Activated CD8-positive, alpha-beta memory T cell treated with anti-CD3 and anti-CD28 coated beads, Interleukin-2, amount 50 U/mL, for 1 hour (primary cell): Measurements from ENCODE around the gene SNAPC4.
"Not testable (repeated sequence)": the region's sequence is repeated elsewhere in the genome, so short reads cannot be mapped to it uniquely, and the experiment has no call there.

Experiments
- DNase-seq: peaks from one replicate; pipeline ENCODE4 v3.0.0-alpha.2; 2020; ENCODE audit errors: extremely low read depth

The SNAPC4 gene

DNA sequence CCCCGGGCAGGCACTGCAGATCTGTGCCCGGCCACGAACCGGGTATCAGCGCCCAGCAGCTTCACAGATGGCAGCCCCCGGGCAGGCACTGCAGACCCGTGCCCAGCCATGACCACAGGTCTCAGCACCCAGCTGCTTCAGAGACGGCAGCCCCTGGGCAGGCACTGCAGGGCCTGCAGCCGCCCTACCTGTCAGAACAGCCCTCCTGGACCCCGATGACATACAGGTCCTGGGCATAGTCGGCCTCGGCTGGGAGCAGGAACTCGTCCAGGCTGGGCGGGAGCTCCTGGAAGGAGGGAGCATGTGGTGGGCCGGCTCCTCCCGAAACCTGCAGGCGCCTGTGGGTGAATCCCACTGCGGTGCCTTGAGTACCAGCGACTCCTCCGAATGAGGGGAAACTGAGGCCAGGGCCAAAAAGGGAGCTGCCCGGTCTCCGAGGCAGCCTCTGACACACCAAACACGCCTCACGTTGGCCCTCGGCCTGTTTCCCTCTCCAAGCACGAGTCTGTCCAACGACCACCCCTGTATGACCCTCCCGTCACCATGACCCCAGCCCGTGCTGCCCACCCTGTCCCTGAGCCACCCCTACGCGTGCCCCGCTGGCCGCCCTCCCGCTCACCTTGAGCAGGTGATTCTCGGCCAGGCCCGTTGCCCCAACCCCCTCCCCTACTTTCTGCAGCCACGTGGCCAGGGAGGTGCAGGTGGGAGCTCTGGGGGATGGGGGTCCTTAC is 34.0 kb upstream of the SNAPC4 start:
- no peak for DNase-seq

DNA sequence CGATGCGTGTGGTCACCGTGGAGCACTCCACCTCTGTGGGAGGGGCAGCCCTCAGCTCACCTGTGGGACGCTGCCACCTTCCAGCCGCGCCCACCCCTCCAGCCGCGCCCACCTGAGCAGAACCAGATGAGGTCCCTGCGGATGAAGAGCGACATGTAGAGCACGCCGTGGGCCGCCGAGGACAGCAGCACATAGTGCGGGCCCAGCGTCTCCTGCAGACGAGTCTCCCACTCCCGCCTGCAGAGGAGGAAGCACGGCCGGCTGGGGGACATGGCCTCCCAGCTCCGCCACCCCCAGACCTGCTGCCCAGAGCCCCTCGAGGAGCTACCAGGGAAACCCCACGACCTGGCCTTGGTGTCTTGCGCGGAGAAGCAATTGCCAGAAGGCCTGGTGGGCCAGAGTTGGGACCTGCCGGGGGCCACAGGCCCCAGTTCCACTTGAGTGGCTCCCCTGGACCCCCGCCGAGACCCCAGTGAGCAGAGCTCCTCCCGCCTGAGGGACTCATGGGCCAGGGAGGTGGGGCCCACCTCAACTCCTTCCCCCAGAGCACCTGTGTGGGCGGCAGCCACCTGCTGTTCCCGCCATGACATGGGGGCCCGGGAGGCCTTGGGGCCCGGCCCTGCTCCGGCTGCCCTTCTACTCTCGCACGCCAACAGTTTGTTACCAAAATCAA is 33.2 kb upstream of the SNAPC4 start:
- no peak for DNase-seq

GRCh38 chr9:136432591-136432990 is 32.6 kb upstream of the SNAPC4 start:
- DNase-seq = no peak

DNA sequence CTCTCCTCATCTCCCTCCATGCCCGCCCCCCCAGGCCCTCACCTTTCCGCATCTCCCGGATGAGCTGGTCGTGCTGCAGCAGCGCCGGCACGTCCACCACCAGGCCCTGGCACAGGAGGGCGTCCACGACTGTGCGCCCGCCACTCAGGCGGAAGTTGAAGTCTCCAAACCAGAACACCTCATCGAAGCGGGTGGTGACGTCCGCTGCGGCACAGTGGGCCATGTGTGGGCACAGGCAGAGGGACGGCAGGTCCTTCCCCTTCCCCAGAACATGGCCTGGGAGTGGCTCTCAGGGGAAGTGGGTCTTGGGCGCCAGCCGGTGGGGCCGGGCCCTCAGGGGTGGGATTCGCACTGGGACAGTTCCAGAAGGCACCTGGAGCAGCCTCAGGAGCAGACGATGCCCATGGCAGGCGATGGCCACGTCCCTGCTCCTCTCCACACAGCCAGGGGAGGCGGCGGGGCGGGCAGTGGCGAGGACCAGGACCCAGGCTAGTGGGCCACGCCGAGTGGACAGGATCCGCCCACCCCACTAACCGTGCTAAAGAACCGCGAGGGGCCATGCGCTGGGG is 31.9 kb upstream of the SNAPC4 start:
- DNase-seq = no peak

GRCh38 chr9:136430588-136431234 is 30.7 kb upstream of the SNAPC4 start:
- no peak for DNase-seq

DNA sequence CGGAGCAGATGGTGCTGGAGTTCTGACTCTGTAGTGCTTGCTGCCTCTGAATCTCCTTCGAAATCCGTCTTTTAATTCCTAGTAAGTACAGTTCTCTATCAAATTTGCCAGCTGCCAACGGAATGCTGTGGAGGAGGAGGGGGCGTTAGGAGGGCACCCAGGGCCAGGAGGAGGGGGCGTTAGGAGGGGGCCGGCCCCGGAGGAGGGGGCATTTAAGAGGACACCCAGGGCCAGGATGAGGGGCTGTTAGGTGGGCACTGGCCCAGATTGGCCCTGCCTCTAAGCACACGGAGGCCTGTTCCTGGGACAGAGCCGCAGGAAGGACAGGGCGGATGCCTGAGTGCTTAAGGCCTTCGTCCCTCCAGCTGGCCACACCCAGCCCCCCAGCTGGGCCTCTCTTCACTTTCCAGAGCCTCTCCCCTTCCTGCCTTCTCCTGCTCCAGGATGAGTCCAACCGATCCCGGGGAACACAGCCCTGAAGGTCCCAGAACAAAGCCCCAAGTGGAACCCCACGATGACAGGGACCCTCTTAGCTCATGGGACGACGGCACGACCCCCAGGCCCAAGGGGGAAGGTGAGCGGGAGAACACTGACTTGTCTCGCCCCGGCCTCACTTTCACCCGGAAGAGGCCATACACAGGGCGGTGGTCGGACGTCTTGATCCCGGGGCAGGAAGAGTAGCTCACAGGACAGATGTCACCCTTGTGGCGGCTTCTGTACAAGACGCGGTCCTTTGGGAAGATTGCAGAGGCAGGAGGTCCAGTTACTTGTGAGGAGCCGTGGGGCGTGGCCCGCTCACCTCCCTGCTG is 29.9 kb upstream of the SNAPC4 start:
- no peak for DNase-seq

DNA sequence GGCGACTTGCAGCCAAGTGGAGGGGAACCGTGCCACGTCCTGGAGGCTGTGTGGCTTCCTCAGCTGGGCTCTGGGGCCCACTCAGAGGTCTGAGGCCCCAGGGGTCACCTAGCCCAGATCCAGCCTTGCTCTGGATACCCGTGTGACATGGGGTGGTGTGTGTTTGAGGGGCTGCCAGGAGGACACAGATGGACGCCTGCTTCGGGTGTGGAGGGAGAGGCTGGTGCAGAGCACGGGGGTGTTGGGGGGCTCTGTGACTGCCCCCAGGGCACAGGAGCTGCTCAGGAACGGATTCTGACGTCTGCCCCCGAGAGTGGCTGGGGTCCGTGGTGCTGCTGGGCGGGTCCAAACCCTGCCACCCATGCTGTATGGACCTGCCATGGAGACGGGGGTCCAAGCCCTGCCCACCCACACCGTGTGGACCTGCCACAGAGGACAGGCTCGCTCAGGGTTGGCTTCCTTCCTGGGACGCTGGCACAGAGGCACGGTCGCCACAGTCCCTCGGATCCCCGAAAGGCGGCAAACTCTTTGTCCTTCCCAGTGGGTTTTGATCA is 29.2 kb upstream of the SNAPC4 start:
- DNase-seq = no peak

- no peak for DNase-seq
These were observed 26.8 kb upstream of the SNAPC4 start for GRCh38 chr9:136426787-136427186.

DNA sequence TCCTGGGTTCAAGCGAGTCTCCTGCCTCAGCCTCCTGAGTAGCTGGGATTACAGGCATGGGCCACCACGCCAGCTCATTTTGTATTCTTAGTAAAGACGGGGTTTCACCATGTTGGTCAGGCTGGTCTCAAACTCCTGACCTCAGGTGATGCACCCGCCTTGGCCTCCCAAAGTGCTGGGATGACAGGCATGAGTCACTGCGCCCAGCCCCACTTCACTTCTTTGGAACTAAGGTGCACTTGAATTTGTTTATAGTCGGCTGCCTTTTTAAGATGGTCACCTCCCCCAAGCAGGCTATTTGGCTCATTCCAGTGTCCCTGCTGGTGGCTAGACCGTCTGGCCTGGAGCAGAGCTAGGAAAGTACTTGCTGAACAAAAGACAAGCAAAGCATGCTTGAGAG is 25.4 kb upstream of the SNAPC4 start:
- DNase-seq = not testable (repeated sequence)

DNA sequence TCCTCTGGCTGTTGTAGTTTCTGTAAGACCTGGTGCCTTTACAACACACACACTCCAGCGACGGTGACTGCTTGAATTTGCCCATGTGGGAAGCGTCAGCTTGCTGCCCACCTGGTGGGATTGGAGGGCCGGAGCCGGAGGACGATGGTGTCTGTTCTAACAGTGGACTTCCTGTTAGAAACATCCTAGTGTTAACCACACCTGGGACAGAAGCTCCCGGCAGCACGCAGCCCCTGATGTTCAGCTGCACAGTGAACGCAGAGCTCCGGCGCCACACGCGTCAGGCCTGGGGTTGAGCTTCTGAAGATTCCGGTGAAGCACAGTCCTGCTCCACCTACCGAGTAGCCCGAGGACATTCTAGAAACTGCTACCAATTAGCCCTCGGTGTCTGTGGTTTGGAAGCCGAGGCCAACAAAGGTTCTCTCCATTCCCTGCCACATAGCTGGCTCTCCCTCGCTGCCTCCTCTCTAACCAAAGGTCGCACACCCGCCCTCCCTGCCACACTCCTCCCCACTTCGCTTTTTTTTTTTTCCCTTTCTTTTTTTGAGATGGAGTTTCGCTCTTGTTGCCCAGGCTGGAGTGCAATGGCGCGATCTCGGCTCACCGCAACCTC is 24.9 kb upstream of the SNAPC4 start:
- DNase-seq = no peak

GRCh38 chr9:136423432-136424146 is 23.6 kb upstream of the SNAPC4 start:
- DNase-seq = no peak

GRCh38 chr9:136422876-136423275 is 22.9 kb upstream of the SNAPC4 start:
- DNase-seq = no peak

- DNase-seq = no peak
These were observed 21.8 kb upstream of the SNAPC4 start for GRCh38 chr9:136421791-136422190.

DNA sequence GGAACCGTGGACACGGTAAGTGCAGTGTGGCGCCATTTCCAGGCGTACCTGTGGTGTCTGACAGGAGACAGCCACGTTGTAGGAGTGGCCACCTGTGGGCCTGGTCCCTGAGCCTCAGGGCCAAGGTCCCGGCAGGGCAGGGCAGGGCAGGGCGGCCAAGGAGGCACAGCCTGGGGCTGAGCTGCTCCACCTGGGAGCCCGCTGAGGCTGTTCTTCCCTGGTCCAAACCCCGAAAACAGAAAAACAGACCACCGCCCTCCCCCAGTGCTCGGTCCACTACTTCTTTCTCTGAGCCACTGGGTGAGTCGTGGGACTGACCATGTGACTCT is 19.1 kb upstream of the SNAPC4 start:
- DNase-seq = no peak

DNA sequence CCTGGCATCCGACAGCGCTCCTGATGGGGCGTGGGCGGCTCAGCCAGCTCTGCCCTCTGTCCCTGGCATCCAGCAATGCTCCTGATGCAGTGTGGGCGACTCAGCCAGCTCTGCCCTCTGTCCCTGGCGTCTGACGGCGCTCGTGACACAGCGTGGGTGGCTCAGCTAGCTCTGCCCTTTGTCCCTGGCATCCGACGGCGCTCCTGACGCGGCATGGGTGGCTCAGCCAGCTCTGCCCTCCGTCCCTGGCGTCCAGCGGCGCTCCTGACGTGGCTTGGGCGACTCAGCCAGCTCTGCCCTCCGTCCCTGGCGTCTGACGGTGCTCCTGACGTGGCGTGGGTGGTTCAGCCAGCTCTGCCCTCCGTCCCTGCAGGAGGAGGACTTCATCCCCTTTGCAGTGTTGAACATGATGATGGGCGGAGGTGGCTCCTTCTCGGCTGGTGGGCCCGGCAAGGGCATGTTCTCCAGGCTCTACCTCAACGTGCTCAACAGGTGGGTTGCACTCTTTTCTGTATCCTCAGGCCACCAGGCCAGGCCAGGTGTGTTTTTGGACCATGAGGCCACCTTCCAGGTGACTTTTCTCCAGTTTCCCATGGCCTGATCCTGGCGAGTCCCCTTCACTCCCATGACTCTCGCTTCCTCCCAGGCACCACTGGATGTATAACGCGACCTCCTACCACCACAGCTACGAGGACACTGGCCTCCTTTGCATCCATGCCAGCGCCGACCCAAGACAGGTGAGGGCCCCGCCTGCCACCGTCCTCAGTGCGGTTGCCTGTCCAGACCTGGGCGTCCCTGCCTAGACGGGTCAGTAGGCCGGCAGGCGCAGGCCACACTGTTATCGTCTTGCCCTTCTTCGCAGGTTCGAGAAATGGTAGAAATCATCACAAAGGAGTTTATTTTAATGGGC is 18.5 kb upstream of the SNAPC4 start:
- DNase-seq = no peak

- DNase-seq = no peak
These were observed 16.9 kb upstream of the SNAPC4 start for GRCh38 chr9:136416914-136417313.

- DNase-seq = no peak
These were observed 16.5 kb upstream of the SNAPC4 start for GRCh38 chr9:136416427-136416826.

GRCh38 chr9:136412962-136413361 is 13.0 kb upstream of the SNAPC4 start:
- no peak for DNase-seq

GRCh38 chr9:136411378-136411777 is 11.4 kb upstream of the SNAPC4 start:
- no peak for DNase-seq
